Fibroblast of gingiva (primary cell): ENCODE results near the gene CD37.
"Not testable (repeated sequence)": the region's sequence is repeated elsewhere in the genome, so short reads cannot be mapped to it uniquely, and the experiment has no call there.

ENCODE experiments used
- DNase-seq: peaks from one replicate; pipeline ENCODE4 v3.0.0-alpha.2; 2011; ENCODE audit warnings: low read depth

The CD37 gene, protein sequence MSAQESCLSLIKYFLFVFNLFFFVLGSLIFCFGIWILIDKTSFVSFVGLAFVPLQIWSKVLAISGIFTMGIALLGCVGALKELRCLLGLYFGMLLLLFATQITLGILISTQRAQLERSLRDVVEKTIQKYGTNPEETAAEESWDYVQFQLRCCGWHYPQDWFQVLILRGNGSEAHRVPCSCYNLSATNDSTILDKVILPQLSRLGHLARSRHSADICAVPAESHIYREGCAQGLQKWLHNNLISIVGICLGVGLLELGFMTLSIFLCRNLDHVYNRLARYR

DNA sequence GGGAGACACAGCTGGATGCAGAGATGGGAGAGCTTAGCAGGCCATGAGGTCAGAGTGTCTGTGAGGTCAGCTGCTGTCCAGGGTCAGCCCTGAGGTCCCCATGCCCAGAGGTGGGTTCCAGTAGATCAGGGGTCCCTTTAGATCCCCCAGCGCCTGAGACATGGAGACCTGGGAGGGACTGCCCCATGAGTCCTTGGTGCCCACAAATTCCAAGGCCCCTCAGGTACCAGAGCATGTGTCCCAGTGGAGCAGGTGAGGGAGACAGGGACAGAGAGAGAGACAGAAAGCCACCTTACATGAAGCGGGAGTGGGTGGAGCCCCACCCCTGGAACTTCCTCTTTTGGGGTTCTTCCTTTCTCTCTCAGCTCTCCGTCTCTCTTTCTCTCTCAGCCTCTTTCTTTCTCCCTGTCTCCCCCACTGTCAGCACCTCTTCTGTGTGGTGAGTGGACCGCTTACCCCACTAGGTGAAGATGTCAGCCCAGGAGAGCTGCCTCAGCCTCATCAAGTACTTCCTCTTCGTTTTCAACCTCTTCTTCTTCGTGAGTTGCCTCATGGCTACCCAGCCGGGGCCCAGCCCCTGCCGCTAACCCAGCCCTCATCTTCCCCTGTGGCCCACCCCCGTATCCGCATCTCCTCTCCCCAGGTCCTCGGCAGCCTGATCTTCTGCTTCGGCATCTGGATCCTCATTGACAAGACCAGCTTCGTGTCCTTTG is at the start of gene CD37:
Gene CD37 (plus strand): TSS at position 336 of the 713 bp plus-strand sequence. CDS start 135 bp downstream, at position 471.
- DNase-seq = no peak

- no peak for DNase-seq
Observed at GRCh38 chr19:49287141-49287770, 48.0 kb upstream of the CD37 start.

DNA sequence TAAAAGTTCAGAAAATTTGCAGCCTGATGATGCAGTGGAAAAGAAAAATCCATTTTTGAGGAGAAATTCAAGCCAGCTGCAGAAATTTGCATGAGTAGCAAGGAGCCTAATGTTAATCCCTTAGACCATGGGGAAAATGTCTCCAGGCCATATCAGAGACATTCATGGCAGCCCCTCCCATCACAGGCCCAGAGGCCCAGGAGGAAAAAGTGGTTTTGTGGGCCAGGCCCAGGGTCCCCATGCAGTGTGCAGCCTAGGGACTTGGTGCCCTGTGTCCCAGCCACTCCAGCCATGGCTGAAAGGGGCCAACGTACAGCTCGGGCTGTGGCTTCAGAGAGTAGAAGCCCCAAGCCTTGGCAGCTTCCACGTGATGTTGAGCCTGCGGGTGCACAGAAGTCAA is 47.0 kb upstream of the CD37 start:
- not testable (repeated sequence) for DNase-seq

DNA sequence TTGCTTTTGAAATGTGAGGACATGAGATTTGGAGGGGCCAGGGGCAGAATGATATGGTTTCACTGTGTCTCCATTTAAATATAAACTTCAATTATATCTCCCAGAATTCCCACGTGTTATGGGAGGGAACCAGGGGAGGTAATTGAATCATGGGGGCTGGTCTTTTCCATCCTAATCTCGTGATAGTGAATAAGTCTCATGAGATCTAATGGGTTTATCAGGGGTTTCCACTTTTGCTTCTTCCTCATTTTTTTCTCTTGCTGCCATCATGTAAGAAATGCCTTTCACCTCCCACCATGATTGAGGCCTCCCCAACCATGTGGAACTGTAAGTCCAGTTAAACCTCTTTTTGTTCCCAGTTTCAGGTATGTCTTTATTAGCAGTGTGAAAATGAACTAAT is 45.9 kb upstream of the CD37 start:
- DNase-seq = not testable (repeated sequence)

GRCh38 chr19:49290517-49290916 is 44.7 kb upstream of the CD37 start:
- DNase-seq = no peak

DNA sequence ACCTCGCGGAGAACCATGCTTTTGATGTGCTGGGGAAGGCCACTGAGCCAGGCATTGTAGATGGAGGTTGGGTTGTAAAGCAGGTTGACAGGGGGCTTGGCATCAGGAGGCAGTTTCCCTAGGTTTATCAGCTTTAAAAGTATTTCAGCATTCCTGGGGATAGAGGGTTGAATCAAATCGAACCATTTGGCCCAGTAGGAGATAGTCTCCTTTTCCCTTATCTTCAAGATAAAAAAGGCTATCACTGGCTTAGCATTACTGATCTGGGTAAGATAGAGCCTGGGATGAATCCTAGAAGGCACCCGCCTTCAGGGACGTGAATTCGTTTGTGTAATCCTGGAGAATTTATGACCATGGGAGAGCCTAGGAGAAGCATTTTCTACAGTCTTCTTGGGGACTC is 40.8 kb upstream of the CD37 start:
- DNase-seq = no peak

DNA sequence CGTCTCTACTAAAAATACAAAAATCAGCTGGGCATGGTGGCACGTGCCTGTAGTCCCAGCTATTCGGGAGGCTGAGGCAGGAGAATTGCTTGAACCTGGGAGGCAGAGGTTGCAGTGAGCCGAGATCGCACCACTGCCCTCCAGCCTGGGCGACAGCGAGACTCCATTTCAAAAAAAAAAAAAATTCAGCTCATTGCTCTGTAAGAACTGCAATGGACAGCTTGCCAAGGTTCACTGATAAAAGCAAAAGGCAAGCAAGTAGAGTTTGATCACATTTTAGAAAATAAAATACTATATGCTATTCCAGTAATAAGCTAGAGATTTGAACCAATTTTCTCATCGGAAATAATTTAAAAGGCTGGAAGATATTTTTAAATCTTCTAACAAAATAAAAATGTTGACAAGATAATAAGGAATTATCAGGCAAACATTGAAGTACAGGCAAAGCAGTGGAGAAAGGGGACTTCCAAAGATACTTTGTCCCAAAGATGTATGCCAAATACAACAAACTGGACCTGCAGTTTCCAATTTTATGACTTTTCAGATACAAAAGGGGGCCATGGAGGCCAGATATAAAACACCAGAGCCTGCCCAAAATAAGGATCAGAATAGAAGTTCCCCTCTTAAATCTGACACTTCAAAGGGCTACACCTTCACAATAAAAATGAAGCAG is 39.9 kb upstream of the CD37 start:
- no peak for DNase-seq

- DNase-seq = no peak
Observed at GRCh38 chr19:49297403-49297802, 37.8 kb upstream of the CD37 start.

DNA sequence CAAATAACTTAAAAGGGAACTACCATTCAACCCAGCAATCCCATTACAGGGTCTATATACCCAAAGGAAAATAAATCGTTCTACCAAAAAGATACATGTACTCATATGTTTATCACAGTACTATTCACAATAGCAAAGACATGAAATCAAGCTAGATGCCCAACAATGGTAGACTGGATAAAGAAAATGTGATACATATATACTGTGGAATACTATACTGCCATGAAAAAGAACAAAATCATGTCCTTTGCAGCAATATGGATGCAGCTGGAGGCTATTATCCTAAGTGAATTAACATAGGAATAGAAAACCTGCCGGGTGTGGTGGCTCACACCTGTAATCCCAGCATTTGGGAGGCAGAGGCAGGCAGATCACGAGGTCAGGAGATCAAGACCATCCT is 36.6 kb upstream of the CD37 start:
- not testable (repeated sequence) for DNase-seq

DNA sequence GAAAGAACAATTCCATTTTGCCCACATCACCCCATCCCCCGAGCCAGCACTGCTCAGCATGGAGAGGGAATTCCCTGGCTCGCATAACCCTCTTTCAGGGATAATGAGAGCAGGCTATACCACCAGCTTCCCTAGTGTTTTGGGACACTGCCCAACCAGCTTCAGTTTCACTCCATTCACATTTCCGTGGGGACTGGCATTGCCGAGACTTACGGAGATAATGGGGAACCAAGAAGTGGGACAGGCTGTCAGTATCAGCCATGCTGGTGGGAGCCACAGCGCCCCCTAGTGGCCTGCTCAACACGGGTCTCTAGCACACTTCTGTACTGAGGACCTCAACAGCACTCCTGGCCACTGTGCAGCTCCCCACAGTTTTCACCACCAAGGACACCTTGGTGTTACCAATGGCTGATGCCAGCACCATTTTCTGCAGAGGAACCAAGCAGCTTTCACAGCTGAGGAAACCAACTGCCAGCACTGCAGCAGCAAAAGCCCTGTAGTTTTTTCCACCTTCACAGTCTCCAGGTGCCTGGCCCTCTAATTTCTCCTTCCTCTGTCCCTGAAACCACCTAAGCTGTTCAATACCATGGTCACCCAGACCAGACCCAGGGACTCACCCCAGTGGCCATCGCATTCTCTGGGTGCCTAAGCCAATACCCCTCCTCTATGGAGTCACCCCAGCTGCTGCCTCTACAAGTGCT is 33.9 kb upstream of the CD37 start:
- peak; percentile 24 for DNase-seq

DNA sequence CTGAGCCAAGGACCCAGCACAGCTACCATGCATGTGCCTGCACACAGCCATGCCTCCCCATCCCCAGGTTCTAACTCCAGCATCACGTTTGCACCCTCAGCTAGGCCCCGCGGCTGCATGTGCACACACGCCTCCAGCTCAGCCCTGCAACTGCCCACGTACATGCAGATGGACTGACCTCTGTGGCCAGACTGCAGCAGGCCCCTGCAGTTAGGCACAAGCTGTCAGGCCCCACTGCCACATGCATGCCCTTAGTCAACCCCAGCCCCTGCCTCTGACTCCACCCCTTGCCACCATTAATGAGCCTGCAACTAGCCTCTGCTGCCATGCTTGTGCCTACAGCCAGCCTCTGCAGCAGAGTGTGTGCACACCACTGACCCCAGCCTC is 33.3 kb upstream of the CD37 start:
- DNase-seq = no peak

- DNase-seq = not testable (repeated sequence)
Observed at GRCh38 chr19:49306734-49307133, 28.5 kb upstream of the CD37 start.

DNA sequence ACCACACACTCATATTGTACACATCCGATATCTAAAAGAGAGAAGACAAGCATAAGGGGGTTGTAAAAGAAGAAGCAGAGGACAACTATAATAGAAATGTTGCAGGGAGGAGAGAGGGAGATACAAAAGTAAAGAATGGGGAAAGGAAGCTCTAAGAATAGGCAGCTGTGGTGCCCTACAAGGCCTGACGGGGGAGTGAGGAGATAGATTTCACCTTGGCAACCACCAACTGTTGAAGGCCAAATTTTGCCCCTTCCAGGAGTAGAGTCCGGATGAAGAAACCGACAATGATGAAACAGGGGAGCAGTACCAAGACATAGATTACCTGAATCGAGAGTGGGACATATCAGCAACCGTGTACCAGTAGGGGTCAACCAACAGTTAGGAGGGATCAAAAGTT is 26.1 kb upstream of the CD37 start:
- DNase-seq = no peak

DNA sequence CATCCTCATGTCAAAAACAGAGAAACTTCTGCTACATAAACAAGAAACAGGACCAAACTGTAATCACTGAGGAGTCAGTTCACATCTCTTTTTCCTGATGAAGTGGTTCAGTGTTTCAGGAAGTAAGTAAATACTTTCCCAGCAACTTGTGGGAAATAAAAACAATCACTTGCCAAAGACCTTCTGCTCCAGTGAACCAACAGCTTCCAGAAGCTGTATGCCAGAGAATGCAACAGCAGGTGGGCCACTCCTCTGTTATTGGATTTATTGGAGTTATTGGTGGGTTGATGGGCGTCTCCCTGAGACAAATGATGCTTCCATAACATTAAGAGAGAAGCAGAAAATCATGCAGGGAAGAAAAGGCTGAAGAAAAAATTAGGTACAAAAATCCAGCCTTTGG is 20.1 kb upstream of the CD37 start:
- no peak for DNase-seq

DNA sequence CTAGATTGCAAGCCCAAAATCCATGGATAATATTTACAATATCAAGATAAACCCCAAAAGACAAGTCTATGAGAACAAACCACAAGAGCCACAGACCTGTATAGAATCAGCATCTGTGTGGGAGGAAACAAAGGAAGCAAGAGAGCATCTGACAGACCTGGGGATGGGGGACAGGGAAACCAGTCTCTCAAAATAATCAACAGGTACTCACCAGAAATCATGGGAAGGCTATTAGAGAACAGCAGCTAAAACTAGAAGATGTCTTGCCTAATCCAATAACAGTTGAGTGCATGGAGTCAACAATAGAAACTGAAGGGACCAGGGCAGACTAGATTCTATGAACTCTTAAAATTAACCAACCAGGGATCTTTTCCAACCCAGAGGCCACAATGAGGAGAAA is 18.9 kb upstream of the CD37 start:
- DNase-seq = no peak

GRCh38 chr19:49318296-49318695 is 16.9 kb upstream of the CD37 start:
- DNase-seq = no peak

GRCh38 chr19:49324801-49325576 is 10.2 kb upstream of the CD37 start, which contains the start of gene SLC6A16:
TSS of gene SLC6A16 (minus strand) at chr19:49325191. CDS start at chr19:49311347, 13,844 bp downstream.
- DNase-seq = no peak

- DNase-seq = not testable (repeated sequence)
Observed at GRCh38 chr19:49325756-49326155, 9.4 kb upstream of the CD37 start.

- no peak for DNase-seq
Observed at GRCh38 chr19:49326165-49326704, 9.0 kb upstream of the CD37 start.

GRCh38 chr19:49327878-49328544 is 7.2 kb upstream of the CD37 start:
- no peak for DNase-seq
